NOMO-1 treated with DMSO at 0.1 percent for 48 hours (cell line): ENCODE measurements around the gene YIF1A.
"Not testable (repeated sequence)": the region's sequence is repeated elsewhere in the genome, so short reads cannot be mapped to it uniquely, and the experiment has no call there.

Source experiments
- DNase-seq: peaks from one replicate; lab custom pipeline; 2025; ENCODE audit not compliant: unreplicated experiment; lab: John Stamatoyannopoulos, UW

Gene YIF1A

GRCh38 chr11:66326261-66327111 lies 37.5 kb upstream of the YIF1A start:
- no peak for DNase-seq

- DNase-seq, result no peak
Observed at GRCh38 chr11:66325263-66325671, 36.3 kb upstream of the YIF1A start.

GRCh38 chr11:66324664-66325063 lies 35.7 kb upstream of the YIF1A start:
- DNase-seq, result no peak

- no peak for DNase-seq
Observed at GRCh38 chr11:66323684-66324083, 34.7 kb upstream of the YIF1A start.

- no peak for DNase-seq
Observed at GRCh38 chr11:66322732-66323427, 33.9 kb upstream of the YIF1A start.

GRCh38 chr11:66321606-66322005 lies 32.7 kb upstream of the YIF1A start:
- no peak for DNase-seq

GRCh38 chr11:66320748-66321147 lies 31.8 kb upstream of the YIF1A start:
- not testable (repeated sequence) for DNase-seq

GRCh38 chr11:66320289-66320688 lies 31.3 kb upstream of the YIF1A start:
- DNase-seq, result not testable (repeated sequence)

- no peak for DNase-seq
Observed at GRCh38 chr11:66318600-66318970, 29.6 kb upstream of the YIF1A start.

- peak; percentile 94 for DNase-seq
Observed at GRCh38 chr11:66317723-66318599, 29.0 kb upstream of the YIF1A start.

- DNase-seq, result no peak
Observed at GRCh38 chr11:66317322-66317722, 28.4 kb upstream of the YIF1A start.

GRCh38 chr11:66316849-66317251 lies 27.9 kb upstream of the YIF1A start, which contains the start of gene CD248:
Gene CD248, minus strand, starts transcription at chr11:66317044. Its CDS starts 17 bp downstream, at chr11:66317027.
- no peak for DNase-seq

GRCh38 chr11:66315921-66316811 lies 27.2 kb upstream of the YIF1A start:
- DNase-seq, result no peak

GRCh38 chr11:66315498-66315885 lies 26.5 kb upstream of the YIF1A start:
- DNase-seq, result no peak

- no peak for DNase-seq
Observed at GRCh38 chr11:66314561-66315497, 25.9 kb upstream of the YIF1A start.

- DNase-seq, result no peak
Observed at GRCh38 chr11:66314186-66314501, 25.2 kb upstream of the YIF1A start.

- no peak for DNase-seq
Observed at GRCh38 chr11:66313321-66314185, 24.6 kb upstream of the YIF1A start.

- DNase-seq, result peak; percentile 97
Observed at GRCh38 chr11:66312549-66313320, 23.8 kb upstream of the YIF1A start.
